Measurements from ENCODE around the gene POLG2. TPM values are rescaled to one million over a fixed set of nuclear protein-coding genes. Genes with fewer than 3 reads are reported as not detected.

POLG2 gene
- total and polyA plus RNA-seq, 9 of the 15 experiments (the other 6 are each of a cell fraction or from before 2014, with no cell fraction given), result 13.4 to 44.8 (median 37.0) TPM

DNA sequence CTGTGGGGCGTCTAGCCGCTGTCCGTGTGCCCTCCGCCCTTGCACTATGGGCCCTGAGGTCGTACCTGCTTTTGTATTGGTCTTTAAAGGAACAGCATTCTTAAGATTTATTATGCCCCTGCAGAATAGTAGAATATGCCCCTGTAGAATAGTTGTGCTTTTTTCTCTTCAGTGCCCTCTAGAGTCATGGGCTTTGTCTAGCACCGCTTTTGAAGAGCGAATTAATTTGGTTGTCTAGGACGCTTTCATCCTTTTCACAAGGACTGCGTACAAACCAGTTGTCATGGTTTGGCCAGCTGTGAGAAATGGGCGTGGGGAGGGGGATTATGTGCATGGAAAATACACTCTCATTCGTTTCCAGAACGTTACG, 10.5 kb upstream of the POLG2 start (continued):
- TF ChIP-seq, protein P1, sequence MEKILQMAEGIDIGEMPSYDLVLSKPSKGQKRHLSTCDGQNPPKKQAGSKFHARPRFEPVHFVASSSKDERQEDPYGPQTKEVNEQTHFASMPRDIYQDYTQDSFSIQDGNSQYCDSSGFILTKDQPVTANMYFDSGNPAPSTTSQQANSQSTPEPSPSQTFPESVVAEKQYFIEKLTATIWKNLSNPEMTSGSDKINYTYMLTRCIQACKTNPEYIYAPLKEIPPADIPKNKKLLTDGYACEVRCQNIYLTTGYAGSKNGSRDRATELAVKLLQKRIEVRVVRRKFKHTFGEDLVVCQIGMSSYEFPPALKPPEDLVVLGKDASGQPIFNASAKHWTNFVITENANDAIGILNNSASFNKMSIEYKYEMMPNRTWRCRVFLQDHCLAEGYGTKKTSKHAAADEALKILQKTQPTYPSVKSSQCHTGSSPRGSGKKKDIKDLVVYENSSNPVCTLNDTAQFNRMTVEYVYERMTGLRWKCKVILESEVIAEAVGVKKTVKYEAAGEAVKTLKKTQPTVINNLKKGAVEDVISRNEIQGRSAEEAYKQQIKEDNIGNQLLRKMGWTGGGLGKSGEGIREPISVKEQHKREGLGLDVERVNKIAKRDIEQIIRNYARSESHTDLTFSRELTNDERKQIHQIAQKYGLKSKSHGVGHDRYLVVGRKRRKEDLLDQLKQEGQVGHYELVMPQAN (IDR thresholded peaks at IDR 0.05; ENCODE audit: borderline replicate concordance), result peak; percentile 86
- TF ChIP-seq MEIS2 (IDR thresholded peaks at IDR 0.05; ENCODE audit: partially characterized antibody), result peak; percentile 8
- TF ChIP-seq, protein P2, sequence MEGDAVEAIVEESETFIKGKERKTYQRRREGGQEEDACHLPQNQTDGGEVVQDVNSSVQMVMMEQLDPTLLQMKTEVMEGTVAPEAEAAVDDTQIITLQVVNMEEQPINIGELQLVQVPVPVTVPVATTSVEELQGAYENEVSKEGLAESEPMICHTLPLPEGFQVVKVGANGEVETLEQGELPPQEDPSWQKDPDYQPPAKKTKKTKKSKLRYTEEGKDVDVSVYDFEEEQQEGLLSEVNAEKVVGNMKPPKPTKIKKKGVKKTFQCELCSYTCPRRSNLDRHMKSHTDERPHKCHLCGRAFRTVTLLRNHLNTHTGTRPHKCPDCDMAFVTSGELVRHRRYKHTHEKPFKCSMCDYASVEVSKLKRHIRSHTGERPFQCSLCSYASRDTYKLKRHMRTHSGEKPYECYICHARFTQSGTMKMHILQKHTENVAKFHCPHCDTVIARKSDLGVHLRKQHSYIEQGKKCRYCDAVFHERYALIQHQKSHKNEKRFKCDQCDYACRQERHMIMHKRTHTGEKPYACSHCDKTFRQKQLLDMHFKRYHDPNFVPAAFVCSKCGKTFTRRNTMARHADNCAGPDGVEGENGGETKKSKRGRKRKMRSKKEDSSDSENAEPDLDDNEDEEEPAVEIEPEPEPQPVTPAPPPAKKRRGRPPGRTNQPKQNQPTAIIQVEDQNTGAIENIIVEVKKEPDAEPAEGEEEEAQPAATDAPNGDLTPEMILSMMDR (IDR thresholded peaks at IDR 0.05 in 2 of 3, conservative IDR thresholded peaks at IDR 0.05 in 1 of 3; ENCODE audit: insufficient read depth in 2 of 3, low read depth in 1 of 3, low read length in 3 of 3), result peak; percentile 48 to 63 (median 60); a peak in 4 of 6 replicates
- TF ChIP-seq, protein P3, sequence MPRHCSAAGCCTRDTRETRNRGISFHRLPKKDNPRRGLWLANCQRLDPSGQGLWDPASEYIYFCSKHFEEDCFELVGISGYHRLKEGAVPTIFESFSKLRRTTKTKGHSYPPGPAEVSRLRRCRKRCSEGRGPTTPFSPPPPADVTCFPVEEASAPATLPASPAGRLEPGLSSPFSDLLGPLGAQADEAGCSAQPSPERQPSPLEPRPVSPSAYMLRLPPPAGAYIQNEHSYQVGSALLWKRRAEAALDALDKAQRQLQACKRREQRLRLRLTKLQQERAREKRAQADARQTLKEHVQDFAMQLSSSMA (CRISPR knock-in tag; IDR thresholded peaks at IDR 0.05), result no peak
- TF ChIP-seq KDM5B (IDR thresholded peaks at IDR 0.05; ENCODE audit: insufficient replicate concordance, low read depth, low read length), result no peak
- TF ChIP-seq, protein P4, sequence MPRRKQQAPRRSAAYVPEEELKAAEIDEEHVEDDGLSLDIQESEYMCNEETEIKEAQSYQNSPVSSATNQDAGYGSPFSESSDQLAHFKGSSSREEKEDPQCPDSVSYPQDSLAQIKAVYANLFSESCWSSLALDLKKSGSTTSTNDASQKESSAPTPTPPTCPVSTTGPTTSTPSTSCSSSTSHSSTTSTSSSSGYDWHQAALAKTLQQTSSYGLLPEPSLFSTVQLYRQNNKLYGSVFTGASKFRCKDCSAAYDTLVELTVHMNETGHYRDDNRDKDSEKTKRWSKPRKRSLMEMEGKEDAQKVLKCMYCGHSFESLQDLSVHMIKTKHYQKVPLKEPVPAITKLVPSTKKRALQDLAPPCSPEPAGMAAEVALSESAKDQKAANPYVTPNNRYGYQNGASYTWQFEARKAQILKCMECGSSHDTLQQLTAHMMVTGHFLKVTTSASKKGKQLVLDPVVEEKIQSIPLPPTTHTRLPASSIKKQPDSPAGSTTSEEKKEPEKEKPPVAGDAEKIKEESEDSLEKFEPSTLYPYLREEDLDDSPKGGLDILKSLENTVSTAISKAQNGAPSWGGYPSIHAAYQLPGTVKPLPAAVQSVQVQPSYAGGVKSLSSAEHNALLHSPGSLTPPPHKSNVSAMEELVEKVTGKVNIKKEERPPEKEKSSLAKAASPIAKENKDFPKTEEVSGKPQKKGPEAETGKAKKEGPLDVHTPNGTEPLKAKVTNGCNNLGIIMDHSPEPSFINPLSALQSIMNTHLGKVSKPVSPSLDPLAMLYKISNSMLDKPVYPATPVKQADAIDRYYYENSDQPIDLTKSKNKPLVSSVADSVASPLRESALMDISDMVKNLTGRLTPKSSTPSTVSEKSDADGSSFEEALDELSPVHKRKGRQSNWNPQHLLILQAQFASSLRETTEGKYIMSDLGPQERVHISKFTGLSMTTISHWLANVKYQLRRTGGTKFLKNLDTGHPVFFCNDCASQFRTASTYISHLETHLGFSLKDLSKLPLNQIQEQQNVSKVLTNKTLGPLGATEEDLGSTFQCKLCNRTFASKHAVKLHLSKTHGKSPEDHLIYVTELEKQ (CRISPR knock-in tag; IDR thresholded peaks at IDR 0.05), result no peak
- TF ChIP-seq SREBF2 (CRISPR knock-in tag; IDR thresholded peaks at IDR 0.05), result no peak
- TF ChIP-seq EZH2 (IDR thresholded peaks at IDR 0.05; ENCODE audit: borderline replicate concordance, low read depth, low read length), result no peak
- TF ChIP-seq NCOA6 (IDR thresholded peaks at IDR 0.05), result no peak
- TF ChIP-seq, protein P5, sequence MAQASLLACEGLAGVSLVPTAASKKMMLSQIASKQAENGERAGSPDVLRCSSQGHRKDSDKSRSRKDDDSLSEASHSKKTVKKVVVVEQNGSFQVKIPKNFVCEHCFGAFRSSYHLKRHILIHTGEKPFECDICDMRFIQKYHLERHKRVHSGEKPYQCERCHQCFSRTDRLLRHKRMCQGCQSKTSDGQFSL (CRISPR knock-in tag; IDR thresholded peaks at IDR 0.05), result no peak
- TF ChIP-seq, protein P5 (tag; IDR thresholded peaks at IDR 0.05), result no peak
- TF ChIP-seq TCF3 (CRISPR knock-in tag; IDR thresholded peaks at IDR 0.05), result 0 out of 2 replicates have a peak, but pooled peaks have one; percentile 11
- no peak for TF ChIP-seq NUFIP1 (IDR thresholded peaks at IDR 0.05; ENCODE audit: partially characterized antibody)
- TF ChIP-seq RFX1 (IDR thresholded peaks at IDR 0.05), result peak; percentile 73
- TF ChIP-seq NFIC (IDR thresholded peaks at IDR 0.05), result no peak
- no peak for TF ChIP-seq ERF (CRISPR knock-in tag; IDR thresholded peaks at IDR 0.05)
- TF ChIP-seq ZNF146 (CRISPR knock-in tag; IDR thresholded peaks at IDR 0.05; ENCODE audit: unreplicated experiment), result no peak
- no peak for TF ChIP-seq ZC3H4 (CRISPR knock-in tag; IDR thresholded peaks at IDR 0.05; ENCODE audit: borderline replicate concordance)
- TF ChIP-seq MEF2D (tag; conservative IDR thresholded peaks at IDR 0.05; ENCODE audit: low read depth), result no peak
- TF ChIP-seq FUS (optimal IDR thresholded peaks at IDR 0.05; ENCODE audit: low read depth, low read length), result no peak
- no peak for TF ChIP-seq RBM17 (IDR thresholded peaks at IDR 0.05; ENCODE audit: borderline replicate concordance, low read depth, low read length)
